Peyer's patch (tissue), 4 donors: ENCODE data around the gene LRRTM3. TPM values are rescaled to one million over a fixed set of nuclear protein-coding genes. Genes with fewer than 3 reads are reported as not detected.

Experiments used
- DNase-seq, 3 donors: peaks; one replicate each; pipeline ENCODE4 v3.0.0-alpha.2; 2017 to 2019
- H3K27ac ChIP-seq, 4 donors: fragments of 200-600 bp; sonication (generic); one replicate each; pipeline ENCODE4 v1.5.1; 2016 to 2019
- H3K27me3 ChIP-seq, 2 donors: fragments of 200-600 bp; sonication (generic); one replicate each; pipeline ENCODE4 v1.5.1; 2019
- H3K36me3 ChIP-seq, 3 donors: fragments of 200-600 bp; sonication (generic); one replicate each; pipeline ENCODE4 v1.5.1; 2016 to 2019
- H3K4me1 ChIP-seq, 4 donors: fragments of 200-600 bp; sonication (generic); one replicate each; pipeline ENCODE4 v1.5.1; 2016 to 2019
- H3K4me3 ChIP-seq, 4 donors: fragments of 200-600 bp; sonication (generic); 1 replicate in 3 of 4; 2 replicates in 1 of 4; pipeline ENCODE4 v1.5.1; 2016 to 2019; ENCODE audit warnings: mild to moderate bottlenecking in 1 of 4
- H3K9me3 ChIP-seq, 4 donors: fragments of 200-600 bp; sonication (generic); one replicate each; pipeline ENCODE4 v1.5.1; 2016 to 2019; ENCODE audit warnings: mild to moderate bottlenecking in 1 of 4
- POLR2A ChIP-seq, 2 donors: fragments of 450-650 bp; IDR thresholded peaks; one replicate each; pipeline ENCODE4 v1.5.1; 2017; ENCODE audit warnings: antibody characterized with exemption in 2 of 2, mild to moderate bottlenecking in 2 of 2, moderate library complexity in 2 of 2
- total RNA-seq, 4 donors: library from RNA; depleted of rRNA; stranded (reverse); fragments of >200 nt; gene quantifications; one replicate each; pipeline ENCODE4 v1.1.0, GENCODE V29; 2016
- TF ChIP-seq, protein P1 (sequence below), 6 experiments: fragments of 450-650 bp in 4 of 6; fragments of 200-600 bp in 2 of 6; sonication (generic) in 1 of 6; IDR thresholded peaks; one replicate each; pipeline ENCODE4 v1.5.1; 2017 to 2019; ENCODE audit warnings: antibody characterized with exemption in 6 of 6, mild to moderate bottlenecking in 3 of 6, moderate library complexity in 1 of 6

The LRRTM3 gene
- total RNA-seq, 4 donors from 2014 or later: not detected

DNA sequence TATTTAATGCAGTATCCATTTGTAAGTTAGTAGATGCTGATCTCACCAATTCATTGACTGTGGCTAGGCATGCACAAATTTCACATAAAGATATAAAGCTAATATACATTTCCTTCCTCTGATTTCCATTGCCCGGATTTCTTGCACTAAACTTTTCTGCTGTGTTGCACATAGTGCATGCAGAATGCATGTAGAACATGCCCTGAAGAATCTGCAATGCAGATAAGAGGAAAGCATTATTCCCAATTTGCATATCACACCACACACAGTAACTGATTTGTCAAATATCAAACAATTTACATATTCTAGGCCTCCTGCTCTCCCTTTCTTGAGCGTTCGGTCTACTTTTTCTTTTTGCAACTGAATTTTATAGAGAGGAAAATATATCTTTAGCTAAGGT, 124.2 kb downstream of the LRRTM3 start:
- no peak for DNase-seq
- H3K4me1 ChIP-seq: no peaks in the 10 kb centered on the region
- H3K4me3 ChIP-seq: no peak overlapping the region
- no peaks in the 10 kb centered on the region for H3K9me3 ChIP-seq
- H3K27ac ChIP-seq: no peak overlapping the region
- H3K27me3 ChIP-seq: no peaks in the 10 kb centered on the region
- no peaks in the 10 kb centered on the region for H3K36me3 ChIP-seq
- TF ChIP-seq POLR2A (IDR thresholded peaks at IDR 0.05): no peak
- TF ChIP-seq, protein P1, sequence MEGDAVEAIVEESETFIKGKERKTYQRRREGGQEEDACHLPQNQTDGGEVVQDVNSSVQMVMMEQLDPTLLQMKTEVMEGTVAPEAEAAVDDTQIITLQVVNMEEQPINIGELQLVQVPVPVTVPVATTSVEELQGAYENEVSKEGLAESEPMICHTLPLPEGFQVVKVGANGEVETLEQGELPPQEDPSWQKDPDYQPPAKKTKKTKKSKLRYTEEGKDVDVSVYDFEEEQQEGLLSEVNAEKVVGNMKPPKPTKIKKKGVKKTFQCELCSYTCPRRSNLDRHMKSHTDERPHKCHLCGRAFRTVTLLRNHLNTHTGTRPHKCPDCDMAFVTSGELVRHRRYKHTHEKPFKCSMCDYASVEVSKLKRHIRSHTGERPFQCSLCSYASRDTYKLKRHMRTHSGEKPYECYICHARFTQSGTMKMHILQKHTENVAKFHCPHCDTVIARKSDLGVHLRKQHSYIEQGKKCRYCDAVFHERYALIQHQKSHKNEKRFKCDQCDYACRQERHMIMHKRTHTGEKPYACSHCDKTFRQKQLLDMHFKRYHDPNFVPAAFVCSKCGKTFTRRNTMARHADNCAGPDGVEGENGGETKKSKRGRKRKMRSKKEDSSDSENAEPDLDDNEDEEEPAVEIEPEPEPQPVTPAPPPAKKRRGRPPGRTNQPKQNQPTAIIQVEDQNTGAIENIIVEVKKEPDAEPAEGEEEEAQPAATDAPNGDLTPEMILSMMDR (IDR thresholded peaks at IDR 0.05): no peak

DNA sequence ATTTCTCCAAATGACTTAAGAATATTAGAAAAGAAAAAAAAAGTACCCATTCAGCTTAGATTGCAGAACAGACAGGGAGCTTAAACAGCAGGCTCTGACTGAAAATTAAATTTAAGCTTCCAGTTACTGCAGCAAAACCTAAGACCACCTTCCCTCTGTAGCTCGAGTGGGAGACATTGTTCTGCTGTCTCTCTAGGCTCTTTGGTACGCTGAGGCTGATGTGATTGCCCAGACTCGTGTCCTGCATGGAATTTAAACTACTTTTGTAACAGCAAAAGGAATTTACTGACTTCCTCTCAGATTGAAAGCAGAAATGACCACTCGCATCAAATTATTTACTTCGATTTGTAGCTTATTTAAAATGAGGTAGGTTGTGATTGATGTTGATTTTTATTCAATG, 124.6 kb downstream of the LRRTM3 start:
- no peaks in the 10 kb centered on the region for H3K9me3 ChIP-seq

DNA sequence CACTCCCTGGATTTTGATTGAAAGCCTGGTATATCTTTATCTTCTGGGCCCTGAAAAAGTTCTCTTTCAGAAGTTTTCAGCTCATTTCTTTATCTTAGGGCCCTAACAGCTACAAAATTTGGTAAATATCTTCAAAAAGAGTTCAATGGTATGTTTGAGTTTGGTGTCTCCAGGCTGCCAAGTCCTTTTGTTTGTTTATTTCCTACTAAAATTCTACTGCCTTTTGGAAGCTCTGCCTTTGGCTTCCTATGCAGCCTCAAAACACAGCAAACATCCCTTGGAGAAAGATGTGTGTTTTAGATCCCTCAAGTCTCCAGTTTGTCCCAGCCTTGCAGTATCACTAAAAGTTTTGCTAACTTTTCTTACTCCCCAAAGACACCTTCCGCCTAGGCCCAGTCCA, 146.8 kb downstream of the LRRTM3 start:
- Histone ChIP-seq H3K27me3 (no peaks in the 10 kb centered on the region), H3K4me3 (no peak overlapping the region), H3K4me1 (no peaks in the 10 kb centered on the region), H3K9me3 (no peaks in the 10 kb centered on the region), H3K36me3 (no peaks in the 10 kb centered on the region), H3K27ac (no peak overlapping the region)
- TF ChIP-seq, protein P1 (IDR thresholded peaks at IDR 0.05): no peak
- TF ChIP-seq POLR2A (IDR thresholded peaks at IDR 0.05): no peak
- DNase-seq: no peak

More for the DNA sequence above, 124.6 kb downstream of the LRRTM3 start:
- no peaks in the 10 kb centered on the region for H3K27me3 ChIP-seq
- TF ChIP-seq POLR2A (IDR thresholded peaks at IDR 0.05): no peak
- TF ChIP-seq, protein P1 (IDR thresholded peaks at IDR 0.05): no peak
- no peaks in the 10 kb centered on the region for H3K4me1 ChIP-seq
- no peak overlapping the region for H3K27ac ChIP-seq
- no peak overlapping the region for H3K4me3 ChIP-seq
- DNase-seq: no peak
- no peaks in the 10 kb centered on the region for H3K36me3 ChIP-seq

- no peak for TF ChIP-seq POLR2A (IDR thresholded peaks at IDR 0.05)
- TF ChIP-seq, protein P1 (IDR thresholded peaks at IDR 0.05): no peak
- H3K36me3 ChIP-seq: no peaks in the 10 kb centered on the region
- H3K27me3 ChIP-seq: no peaks in the 10 kb centered on the region
- H3K4me3 ChIP-seq: no peak overlapping the region
- H3K9me3 ChIP-seq: no peaks in the 10 kb centered on the region
- H3K27ac ChIP-seq: no peak overlapping the region
- H3K4me1 ChIP-seq: no peaks in the 10 kb centered on the region
- no peak for DNase-seq
Measured at GRCh38 chr10:67075491-67075971, 149.7 kb downstream of the LRRTM3 start.

- Histone ChIP-seq H3K27ac (no peak overlapping the region), H3K36me3 (no peaks in the 10 kb centered on the region), H3K27me3 (no peaks in the 10 kb centered on the region), H3K4me3 (no peak overlapping the region), H3K4me1 (no peaks in the 10 kb centered on the region), H3K9me3 (no peaks in the 10 kb centered on the region)
- DNase-seq: no peak
- TF ChIP-seq, protein P1 (IDR thresholded peaks at IDR 0.05): no peak
- no peak for TF ChIP-seq POLR2A (IDR thresholded peaks at IDR 0.05)
Measured at GRCh38 chr10:67076144-67076543, 150.3 kb downstream of the LRRTM3 start.

DNA sequence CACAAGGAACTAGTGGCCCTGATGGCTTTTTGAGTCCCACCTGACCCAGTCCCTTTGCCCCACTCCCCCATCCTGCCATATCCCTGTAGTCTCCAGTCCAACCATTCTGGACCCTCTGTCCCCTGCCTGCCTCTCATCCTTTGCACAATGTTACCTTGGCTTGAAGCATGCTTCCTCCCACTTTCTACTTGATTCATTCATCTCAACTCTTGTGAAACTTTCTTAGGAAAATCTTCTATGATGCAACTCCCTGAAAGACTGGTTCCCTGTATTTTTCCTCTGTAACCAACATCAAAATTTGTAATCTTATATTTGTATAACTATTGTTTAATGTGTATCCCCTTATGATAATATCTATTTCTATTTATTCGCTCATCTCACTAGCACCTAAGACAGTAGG, 151.5 kb downstream of the LRRTM3 start:
- no peaks in the 10 kb centered on the region for H3K36me3 ChIP-seq
- DNase-seq: no peak
- H3K27me3 ChIP-seq: no peaks in the 10 kb centered on the region
- H3K27ac ChIP-seq: no peak overlapping the region
- H3K4me1 ChIP-seq: no peaks in the 10 kb centered on the region
- no peak overlapping the region for H3K4me3 ChIP-seq
- no peak for TF ChIP-seq POLR2A (IDR thresholded peaks at IDR 0.05)
- TF ChIP-seq, protein P1 (IDR thresholded peaks at IDR 0.05): no peak
- no peaks in the 10 kb centered on the region for H3K9me3 ChIP-seq
